Inflammatory macrophage treated with lipopolysaccharide for 1 hour (primary cell): ENCODE data around the gene POU2F3.

ENCODE experiments used
- DNase-seq, 2 donors: peaks; one replicate each; pipeline ENCODE4 v3.0.0-alpha.2; 2020 to 2022

The POU2F3 gene

DNA sequence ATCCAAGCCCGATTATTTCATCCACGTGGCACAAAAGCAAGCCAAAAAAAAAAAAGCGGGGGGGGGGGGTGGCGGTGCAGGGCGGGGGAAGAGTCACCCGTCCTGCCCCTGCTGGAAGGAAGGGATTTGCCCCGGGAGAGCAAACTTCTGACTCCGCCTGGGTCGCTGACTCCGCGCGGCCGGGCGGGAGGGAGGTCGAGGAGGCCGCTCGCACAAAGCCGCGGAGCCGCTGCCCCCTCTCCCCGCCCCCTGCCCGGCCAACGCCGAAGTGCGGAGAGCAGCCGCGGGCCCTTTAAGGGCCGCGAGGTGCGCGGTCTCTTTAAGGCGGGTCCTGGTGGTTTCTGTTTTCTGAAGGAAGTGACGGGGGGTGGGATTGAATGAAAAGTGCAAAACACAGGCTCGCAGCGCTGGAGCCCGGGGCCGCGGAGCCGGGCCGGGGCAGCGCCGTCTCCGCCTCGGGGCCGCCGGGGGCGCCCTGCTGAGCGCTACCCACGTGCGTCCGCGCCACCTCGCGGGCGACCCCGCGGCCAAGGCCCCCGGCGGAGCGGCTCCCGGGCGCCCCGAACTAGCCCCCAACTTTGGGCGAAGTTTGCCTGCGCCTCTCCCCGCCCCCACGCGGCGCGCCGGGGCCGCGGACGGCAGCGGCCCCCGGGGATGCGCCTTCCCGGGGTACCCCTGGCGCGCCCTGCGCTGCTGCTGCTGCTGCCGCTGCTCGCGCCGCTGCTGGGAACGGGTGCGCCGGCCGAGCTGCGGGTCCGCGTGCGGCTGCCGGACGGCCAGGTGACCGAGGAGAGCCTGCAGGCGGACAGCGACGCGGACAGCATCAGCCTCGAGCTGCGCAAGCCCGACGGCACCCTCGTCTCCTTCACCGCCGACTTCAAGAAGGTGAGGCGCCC is 29.1 kb upstream of the POU2F3 start, which contains the start of gene OAF:
Gene OAF (plus strand): TSS at position 407 of the 896 bp plus-strand sequence. CDS start 248 bp downstream, at position 655.
- DNase-seq, result peak; percentile 34

DNA sequence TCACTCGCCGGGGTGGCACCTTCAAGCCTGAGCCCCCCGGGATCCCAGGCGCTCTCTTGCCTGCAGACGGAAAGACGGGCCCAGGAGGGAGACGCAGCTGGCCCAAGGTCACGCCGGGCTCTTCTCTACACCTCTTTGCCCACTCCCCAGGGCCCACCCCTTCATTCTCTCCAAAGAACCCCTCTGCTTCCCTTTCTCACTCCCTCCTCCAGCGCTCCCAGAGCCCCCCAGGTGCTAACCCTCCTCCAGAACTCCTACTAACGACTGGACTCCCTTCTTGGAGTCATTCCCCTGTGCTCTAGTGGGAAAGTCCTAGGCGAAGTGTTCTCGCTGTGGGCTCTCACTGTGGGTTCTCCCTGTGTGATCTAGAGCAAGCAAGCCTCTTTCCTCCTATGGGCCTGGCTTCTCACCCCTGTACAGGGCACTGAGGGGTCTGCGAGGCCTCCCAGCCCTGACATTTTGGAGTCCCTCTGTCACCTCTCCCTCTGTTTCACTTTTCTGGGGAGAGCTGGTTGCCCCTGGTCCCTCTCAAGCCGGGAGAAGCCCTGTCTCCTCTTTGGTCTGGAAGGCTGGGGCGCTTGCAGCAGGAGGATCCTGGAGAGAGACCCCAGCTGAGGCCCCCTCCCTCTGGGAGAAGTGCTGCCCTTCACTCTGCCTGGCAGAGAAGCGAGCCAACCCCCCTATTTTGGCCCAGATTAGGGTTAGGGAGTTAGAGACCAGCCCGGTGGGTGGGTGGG is 28.2 kb upstream of the POU2F3 start:
- peak in 1 of 2 donors; percentile 27 for DNase-seq

DNA sequence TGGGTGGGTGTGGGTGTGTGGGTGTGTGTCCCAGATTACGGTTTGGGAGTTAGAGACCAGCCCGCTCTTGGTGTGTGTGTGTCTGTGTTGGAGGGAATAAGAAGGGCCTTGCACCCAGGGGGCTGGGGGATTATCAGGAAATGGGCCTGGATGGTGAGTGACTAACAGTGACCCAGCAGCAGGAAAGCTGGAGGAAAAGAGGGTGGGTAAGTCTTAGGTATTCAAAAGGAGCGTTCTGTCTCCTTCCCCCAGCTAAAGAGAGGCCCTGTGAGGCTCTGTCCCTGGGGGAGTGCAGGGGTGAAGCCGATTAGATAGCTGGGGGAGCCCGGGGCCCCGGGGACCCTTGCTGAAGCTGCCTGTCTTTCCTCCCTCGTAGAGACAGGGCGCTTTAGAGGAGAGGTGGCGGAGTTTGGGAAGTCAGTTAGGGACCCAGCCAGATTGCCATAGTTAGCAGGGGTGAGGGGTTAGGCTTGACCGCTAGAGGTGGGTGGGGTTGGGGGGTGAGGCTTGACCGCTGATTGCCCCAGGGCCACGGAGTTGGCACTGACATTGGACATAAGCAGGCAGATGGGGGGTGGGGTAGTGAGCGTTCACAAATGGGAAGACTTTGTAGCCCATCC is 27.6 kb upstream of the POU2F3 start:
- no peak for DNase-seq

DNA sequence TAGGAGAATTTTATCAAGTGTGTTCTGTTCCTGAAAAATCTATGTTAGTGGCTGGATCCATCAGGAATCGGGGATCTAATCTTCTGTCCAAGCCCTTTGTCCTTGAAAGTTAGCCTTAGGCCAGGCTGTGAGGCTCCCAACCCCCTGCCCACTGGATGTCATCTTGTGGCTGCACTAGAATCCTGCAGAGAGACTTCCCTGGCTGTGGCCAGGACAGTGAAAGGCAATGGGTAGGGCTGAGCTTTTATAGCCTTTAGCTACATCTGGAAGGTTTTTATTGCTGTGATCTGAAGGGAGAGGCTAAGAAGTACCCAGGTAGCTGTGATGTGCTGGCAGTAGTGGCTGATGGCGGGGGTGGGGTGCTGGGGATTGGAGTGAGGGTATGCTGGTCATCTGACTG is 27.0 kb upstream of the POU2F3 start:
- DNase-seq, result no peak

DNA sequence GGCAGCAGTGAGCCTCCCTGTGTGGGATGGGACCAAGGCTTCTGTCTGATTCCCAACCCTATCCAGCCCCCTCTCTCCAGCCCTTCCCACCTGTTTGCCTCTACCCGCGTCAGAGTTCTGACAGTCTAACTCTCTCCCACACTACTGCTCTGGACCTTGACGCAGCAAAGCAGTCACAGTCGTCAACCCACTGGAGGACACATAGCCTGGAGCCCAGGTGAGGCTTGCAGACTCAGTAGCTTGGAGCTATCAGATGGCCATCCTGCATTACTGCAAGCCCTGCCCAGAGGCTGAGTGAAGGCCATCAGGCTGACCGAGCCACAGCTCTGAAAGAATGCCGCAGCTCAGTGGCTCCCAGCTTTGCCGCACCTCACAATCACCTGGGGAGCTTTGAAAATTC is 25.4 kb upstream of the POU2F3 start:
- no peak for DNase-seq

DNA sequence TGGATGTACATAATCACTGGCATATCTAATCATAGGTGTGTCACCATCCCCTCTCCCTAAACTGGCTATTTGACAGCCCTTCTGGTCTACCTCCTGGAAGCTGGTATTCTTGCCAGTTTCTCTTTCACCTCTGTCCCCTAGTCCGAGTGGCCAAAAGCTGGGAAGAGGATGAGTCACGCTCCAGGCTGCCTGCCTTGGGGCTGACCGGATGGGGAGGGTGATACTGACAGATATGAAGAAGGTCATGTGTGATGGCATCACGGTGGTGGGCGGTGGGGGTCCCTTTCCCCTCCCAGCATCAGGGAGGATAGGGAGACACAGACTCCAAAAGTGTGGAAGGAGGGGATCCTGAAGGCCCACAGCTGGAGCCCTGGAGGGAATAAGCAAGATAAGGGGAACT is 24.3 kb upstream of the POU2F3 start:
- no peak for DNase-seq

DNA sequence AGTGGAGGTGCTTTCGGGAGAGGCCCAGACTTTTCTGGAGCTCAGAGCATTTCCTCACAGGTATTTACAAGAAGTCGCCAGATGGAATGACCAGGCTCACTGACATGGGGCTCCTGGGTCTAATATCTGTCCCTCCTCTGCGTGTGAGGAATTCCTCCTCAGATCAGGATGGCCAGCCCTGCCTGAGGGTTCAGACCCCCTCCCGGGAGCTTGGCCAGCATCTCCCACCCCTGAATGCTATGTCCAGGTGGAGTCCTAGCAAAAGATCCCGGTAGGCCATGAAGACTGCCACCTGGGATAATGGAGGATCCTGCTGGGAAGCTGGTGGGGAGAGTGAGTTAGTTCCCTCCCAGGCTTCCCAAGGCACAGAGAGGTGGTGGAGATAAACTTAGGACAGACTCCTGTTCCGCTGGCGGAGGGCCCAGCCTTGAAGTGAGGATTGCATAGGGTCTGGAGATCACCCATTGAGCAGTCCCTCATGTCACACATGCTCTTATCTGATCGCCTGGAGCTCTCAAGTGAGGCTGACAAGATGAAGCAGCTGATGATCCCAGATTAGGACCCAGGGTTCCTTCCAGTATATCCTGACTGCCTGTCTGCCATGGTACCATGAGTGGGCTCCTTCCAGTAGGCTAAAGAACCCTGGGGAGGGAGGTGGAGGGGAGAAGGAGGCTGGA is 23.4 kb upstream of the POU2F3 start:
- no peak for DNase-seq

DNA sequence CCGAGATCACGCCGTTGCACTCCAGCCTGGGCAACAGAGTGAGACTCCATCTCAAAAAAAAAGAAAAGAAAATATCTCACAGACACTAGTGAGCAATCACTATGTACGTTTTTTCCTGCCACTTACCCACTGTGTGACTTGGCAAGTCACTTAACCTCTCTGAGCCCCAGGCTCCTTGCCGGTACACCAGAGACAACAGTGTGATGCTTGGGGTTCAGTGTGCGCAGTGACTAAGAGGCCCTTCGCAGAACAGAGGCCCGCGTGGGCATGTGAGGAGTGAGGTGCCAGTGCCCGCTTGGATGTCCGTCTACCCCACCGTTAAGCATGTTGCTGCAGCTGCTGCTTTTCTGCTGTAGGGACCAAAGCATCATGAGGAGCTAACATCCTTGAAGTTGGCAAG is 22.4 kb upstream of the POU2F3 start:
- no peak for DNase-seq

DNA sequence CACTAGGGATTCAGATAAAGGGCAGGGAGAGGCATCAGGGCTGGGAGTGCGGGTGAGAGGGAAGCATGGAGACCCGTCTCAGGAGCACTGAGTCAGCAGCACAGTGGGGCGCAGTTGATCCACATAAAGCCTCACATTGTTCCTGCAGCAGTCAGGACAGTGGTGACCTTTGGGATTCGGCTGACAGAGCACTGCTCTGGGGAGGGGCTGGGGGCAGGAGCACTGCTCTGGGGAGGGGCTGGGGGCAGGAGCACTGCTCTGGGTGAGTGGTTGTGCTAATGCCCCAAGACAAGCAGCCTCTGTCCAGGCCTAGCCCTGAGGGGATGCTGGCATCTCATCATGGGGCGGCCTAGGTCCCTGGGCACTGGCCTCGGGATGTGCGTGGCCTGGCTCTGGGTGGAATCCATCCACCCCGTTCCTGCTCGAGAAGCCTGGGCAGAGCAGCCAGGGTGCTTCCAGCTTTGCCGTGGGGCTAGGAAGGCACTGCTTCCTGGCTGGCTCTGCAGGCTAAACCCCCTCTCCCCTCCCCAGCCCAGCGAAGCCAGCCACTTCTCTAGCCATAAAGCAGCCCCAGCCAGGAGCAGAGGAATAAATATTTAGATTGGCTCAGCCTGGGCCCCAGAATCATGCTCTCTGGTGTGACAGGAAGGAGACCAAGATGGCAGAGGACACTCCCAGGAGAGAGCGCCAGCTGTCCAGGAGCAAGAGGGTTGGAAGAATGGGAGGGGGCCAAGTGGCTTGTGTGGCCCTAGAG is 21.8 kb upstream of the POU2F3 start:
- DNase-seq, result no peak

DNA sequence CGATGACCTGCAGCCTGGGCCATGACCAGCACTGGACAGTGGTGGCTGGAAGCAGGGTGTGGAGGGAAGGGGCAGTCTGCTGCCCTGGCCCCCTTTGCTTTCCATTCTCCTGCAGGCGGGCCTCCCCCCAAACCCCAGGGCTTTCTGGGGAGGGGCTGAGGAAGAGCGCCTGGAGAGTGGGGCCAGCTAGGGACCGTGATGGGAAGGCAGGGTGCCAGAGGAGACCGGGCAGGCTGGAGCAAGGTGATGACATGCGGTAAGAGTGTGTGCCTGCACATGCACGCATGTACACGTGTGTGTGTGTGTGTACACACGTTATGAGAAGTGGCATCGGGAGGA is 21.3 kb upstream of the POU2F3 start:
- DNase-seq, result no peak

DNA sequence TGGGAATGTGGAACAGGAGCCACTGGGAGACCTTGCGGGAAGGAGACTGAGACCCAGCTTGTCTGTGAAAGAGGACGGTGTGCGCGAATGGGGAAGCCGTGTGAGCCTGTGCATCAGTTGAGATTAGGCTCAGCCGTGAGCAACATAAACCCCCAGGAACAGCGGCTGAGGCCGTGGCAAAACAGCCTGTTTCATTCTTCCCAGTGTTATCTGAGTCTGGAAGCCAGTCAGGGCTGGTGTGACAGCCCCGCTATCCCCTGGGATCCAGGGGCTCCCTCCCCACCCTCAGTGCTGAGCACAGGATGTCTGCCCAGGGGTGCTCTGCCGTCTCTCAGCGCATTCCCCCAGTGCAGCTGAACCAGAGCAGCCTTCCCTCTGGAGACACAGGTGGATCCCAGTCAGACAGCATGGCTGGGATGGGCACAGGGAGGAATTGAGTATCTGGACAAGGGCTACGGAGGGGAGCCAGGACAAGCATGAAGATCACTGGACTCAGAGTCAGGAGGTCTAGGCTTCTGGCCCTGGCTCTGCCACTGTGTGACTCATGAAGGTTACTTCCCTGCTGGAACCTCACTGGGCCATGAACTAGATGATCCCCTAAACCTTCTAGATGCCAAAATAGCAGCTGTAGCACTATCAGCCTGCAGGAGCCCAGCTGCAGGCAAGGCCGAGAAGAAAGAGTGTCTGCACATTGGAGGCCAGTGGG is 20.6 kb upstream of the POU2F3 start:
- DNase-seq, result peak in 1 of 2 donors; percentile 18

DNA sequence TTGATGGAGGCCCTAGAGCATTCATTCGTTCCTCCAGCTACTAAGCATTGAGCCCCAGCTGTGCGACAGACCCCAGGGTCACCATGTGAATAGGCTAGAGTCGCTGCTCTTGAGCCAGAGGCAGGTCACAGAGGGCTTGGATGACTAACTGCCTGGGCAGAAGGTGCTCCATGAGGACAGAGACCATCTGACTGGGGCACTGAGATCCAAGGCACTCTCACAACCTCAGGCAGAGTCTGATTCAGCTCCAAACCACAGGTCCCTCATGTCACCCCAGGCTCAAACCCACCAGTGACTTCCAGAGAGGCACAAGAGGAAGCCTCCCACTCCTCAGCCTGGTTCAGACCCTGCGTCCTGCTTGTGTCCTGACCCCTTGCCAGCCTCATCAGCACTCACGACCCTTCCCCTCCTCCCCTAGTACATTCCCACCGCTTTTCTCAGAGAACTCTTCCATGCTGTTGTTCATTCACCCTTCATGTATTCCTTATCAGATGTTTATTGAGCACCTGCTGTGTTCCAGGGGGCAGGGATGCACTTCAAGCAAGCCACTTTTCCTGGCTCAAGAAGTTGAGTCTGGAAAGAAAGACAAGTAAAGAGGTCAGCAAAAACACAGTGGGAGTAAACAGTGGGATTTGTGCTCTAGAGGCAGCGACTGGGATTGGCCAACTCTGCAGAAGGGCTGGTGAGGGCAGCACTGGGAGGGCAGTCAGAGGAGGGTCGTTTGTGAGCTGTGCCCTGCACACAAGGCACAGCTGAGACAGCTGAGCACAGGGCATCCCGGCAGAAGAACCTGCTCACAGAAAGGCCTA is 19.8 kb upstream of the POU2F3 start:
- DNase-seq, result no peak

DNA sequence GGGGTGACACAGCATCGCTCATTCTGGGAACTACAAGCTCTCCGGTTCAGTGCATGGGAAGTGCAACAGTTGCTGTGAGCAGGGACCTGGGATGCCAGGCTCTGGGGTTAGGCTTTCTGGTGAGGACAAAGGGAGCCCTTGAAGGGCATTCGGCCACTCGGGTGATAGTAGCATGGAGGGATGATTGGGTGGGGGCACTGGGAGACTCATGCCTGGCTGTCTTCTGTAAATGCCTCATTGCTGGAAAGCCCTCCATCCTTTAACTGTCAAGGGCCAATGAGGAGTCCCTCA is 19.2 kb upstream of the POU2F3 start:
- no peak for DNase-seq

DNA sequence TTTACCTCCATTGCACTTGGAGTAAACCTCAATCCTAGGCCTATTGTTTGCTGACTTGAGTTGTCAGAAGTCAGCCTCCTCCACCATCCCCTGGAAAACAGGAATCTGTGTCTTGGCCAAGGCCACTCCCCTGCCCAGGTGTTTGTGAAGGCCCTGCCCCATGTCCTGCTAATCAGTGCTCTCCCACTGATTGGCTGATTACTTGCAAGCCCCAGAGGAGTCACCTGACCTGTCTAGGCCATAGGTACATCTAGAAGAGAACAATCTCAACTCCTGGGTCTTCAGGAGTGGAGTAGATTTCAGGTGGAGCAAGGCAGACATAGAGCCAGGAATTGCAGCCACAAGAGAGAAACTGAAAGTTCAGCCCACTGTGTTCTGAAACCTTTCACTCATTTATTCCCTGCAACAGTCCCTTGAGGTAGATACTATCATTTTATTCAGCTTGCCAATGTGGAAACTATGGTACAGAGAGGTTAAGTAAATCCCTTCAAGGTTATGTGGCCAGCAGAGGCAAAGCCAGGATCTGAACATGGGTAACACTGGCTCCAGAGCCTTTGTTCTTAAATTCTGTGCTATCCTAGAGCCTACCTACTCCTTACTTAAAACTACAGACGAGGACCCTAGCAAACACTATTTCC is 18.7 kb upstream of the POU2F3 start:
- no peak for DNase-seq

DNA sequence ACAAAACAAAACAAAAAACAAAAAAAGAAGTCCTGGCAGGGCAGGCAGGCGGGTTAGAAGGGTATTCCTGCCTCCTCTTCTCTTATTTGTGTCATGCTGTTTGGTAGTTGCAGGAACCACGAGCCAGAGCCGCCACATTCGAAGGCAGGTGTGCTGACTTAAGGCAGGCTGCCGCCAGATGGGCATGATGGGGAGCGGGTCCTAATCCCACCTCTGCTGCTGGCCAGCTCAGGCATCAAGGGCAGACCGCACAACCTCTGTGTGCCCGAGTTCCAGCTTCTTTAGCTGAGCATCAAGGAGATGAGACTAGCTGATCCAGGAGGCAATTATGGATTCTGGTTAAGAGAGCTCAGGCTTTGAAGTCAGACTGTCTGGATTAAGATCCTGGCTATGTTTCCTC is 17.0 kb upstream of the POU2F3 start:
- no peak for DNase-seq

DNA sequence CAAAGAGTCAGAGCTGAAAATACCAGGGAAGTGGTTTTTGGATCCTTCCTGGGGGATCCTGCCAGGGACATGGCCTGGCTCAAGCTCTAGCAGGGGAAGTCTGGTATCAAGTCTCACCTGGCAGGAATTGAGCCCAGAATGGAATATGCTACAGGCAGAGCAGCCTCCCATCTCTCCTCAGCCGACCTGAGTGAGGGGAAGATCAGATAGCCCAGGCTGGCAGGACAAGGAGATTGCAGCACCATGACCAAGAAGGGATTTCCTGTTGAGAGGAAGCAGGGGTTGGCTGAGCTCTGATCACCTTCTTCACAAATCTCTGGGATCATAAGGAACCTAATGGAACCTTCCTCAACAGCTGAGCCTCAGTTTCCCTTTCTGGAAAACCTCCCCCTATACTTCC is 16.1 kb upstream of the POU2F3 start:
- DNase-seq, result no peak

DNA sequence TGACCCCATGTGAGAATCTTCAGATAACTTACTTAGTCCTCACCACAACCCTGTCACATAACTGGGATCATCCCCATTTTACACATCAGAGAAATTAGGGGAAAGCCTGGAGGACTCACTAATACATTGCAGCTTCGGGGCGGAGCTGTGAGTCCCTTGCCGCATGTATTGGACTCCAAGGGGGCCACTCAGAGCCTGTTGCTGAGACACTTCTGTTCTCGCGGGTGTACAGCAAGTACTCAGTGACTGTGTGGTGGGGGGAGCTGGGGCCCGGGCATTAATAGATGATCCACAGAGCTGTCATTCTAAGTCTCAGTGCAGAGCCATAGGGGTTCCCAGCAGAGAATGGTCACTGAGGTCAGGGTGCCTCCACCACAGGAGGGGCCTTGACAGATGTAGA is 15.6 kb upstream of the POU2F3 start:
- no peak for DNase-seq

DNA sequence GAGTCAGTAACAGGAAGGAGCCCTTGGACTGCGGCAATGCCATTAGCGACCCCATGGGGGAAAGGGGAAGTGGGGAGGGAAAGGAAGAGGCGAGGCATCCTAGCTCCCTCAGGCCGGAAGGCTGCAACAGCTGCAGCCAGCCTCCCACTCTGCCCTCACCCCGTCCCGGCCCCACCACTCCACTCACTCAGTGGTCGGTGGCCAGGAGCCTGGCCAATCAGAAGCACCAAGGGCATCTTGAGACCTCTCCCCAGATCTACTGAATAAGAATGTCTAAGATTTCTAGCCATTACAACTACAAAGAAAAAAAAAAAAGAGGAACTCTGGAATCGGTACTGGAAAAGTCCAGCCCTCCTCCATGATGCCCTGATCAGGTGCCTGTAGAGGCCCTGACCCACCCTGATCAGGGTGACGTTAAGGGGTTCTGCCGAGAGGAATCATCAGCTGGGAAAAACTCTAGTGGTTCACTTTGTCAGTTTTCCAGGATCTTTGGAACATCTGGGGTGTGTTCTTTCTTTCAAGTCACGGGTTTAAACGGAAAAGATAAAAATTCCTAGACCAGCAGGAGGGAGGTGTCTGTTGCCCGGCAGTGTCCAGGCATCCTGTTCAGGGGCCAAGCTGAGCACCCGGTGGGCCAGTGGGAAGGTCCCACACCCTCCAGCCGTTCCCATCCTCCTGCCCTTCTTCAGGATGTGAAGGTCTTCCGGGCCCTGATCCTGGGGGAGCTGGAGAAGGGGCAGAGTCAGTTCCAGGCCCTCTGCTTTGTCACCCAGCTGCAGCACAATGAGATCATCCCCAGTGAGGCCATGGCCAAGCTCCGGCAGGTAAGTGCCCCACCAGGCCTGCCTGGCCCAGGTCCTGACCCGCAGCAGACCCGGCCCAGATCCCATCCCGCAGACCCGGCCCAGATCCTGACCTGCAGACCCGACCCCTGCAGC is 14.7 kb upstream of the POU2F3 start:
- DNase-seq, result peak; percentile 48 to 62

DNA sequence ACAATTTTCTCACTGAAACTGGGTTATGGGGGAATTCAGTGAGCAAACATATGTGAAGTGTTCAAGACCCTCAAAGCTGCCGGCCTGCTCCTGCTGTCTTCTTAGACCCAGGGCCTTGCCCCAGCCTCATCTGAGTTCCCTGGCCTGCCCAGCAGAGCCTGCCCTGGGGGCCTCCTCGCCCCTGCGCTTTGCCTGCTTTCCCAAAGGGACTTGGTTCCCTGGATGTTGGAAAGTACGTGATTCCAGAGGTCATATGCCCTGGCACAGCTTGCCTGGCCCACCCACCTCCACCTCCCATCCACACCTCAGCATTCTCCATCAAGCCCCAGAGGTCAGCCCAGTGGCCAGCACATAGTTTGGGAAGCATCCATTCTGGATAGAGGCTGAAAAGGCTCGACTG is 13.7 kb upstream of the POU2F3 start:
- no peak for DNase-seq
